K562 (cell line): ENCODE data around the gene CLP1.

Source experiments
- CBFA2T2 ChIP-seq: fragments of 450-650 bp; conservative IDR thresholded peaks from 2 replicates; pipeline ENCODE4 v1.6.1; 2017; ENCODE audit warnings: mild to moderate bottlenecking
- CTCF ChIP-seq, 3 experiments: IDR thresholded peaks in 2 of 3; conservative IDR thresholded peaks in 1 of 3; 2 replicates each; pipeline ENCODE4 v1.5.1; 2011 to 2012; ENCODE audit warnings: low read length in 3 of 3, mild to moderate bottlenecking in 3 of 3, control low read depth in 2 of 3, improper control_type of control experiment in 1 of 3, inconsistent platforms in 1 of 3, low read depth in 1 of 3, mixed read lengths in 1 of 3, moderate library complexity in 1 of 3; ENCODE audit not compliant: insufficient read depth in 2 of 3
- ESRRA ChIP-seq: fragments of 450-650 bp; IDR thresholded peaks from 2 replicates; pipeline ENCODE4 v1.6.1; 2014; ENCODE audit warnings: low read depth, mild to moderate bottlenecking, moderate library complexity, borderline replicate concordance
- JUN ChIP-seq, 2 experiments: sonication (generic) in 1 of 2; formaldehyde crosslinking in 1 of 2; IDR thresholded peaks; 2 replicates each; pipeline versions ENCODE4 v1.6.1 to v1.8.0; 2012 to 2022; ENCODE audit warnings: borderline replicate concordance in 2 of 2, mild to moderate bottlenecking in 2 of 2, improper control_type of control experiment in 1 of 2, low read depth in 1 of 2, low read length in 1 of 2, missing genetic modification reagents in 1 of 2
- KDM1A ChIP-seq, 2 experiments: fragments of 450-650 bp; IDR thresholded peaks; 2 replicates each; pipeline ENCODE4 v1.6.1; 2016; ENCODE audit warnings: mild to moderate bottlenecking in 2 of 2
- KDM5B ChIP-seq: fragments of 200-600 bp; sonication (generic); IDR thresholded peaks from 2 replicates; pipeline ENCODE4 v1.6.1; 2012; ENCODE audit warnings: low read depth, mild to moderate bottlenecking, moderate library complexity, low read length, control low read depth, inconsistent platforms; ENCODE audit not compliant: insufficient replicate concordance
- MAFF ChIP-seq: IDR thresholded peaks from 2 replicates; pipeline ENCODE4 v1.6.1; 2012; ENCODE audit warnings: low read length, improper control_type of control experiment
- NR3C1 ChIP-seq: sonication (generic); formaldehyde crosslinking; IDR thresholded peaks from 2 replicates; pipeline ENCODE4 v1.8.1; 2022; ENCODE audit warnings: missing genetic modification reagents
- PHF8 ChIP-seq: fragments of 200-600 bp; sonication (generic); IDR thresholded peaks from 2 replicates; pipeline ENCODE4 v1.6.1; 2012; ENCODE audit warnings: mixed run types, mild to moderate bottlenecking, inconsistent platforms, low read length, moderate library complexity, borderline replicate concordance
- SMAD1 ChIP-seq: fragments of 150-350 bp; IDR thresholded peaks from 2 replicates; pipeline ENCODE4 v1.6.1; 2014; ENCODE audit warnings: low read length, low read depth; ENCODE audit not compliant: partially characterized antibody
- STAT5A ChIP-seq: IDR thresholded peaks from 2 replicates; pipeline ENCODE4 v1.6.1; 2012; ENCODE audit warnings: low read length, inconsistent platforms, borderline replicate concordance
- ZNF449 ChIP-seq: fragments of 250-450 bp; sonication (Bioruptor Pico); IDR thresholded peaks from 2 replicates; pipeline ENCODE4 v1.8.0; 2022; ENCODE audit warnings: moderate library complexity, mild to moderate bottlenecking, inconsistent platforms
- TF ChIP-seq, protein P1 (sequence below): fragments of 450-650 bp; IDR thresholded peaks from 2 replicates; pipeline ENCODE4 v1.6.1; 2016
- TF ChIP-seq, protein P2 (sequence below): sonication (generic); formaldehyde crosslinking; IDR thresholded peaks from 2 replicates; pipeline ENCODE4 v1.8.0; 2022; ENCODE audit warnings: mild to moderate bottlenecking, missing genetic modification reagents

DNA sequence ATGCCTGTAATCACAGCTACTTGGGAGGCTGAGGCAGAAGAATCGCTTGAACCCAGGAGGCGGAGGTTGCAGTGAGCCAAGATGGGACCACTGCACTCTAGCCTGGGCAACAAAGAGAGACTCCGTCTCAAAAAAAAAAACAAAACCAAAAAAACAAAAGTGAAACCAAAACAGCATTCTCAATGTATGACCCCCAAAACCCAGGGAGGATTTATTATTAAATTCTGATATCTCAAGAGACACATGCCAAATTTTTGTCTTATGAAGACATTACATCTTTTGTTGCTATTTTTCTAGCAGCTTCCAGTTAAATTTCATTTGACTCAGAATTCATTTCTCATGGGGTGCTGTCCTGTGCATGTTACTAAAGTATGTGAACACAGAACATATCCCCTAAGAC lies 4.9 kb upstream of the CLP1 start:
- TF ChIP-seq ESRRA = no peak
- TF ChIP-seq CTCF (IDR thresholded peaks at IDR 0.05 in 2 of 3, conservative IDR thresholded peaks at IDR 0.05 in 1 of 3; ENCODE audit: insufficient read depth in 2 of 3, low read depth in 1 of 3, low read length in 3 of 3) = no peak
- no peak for TF ChIP-seq KDM1A (IDR thresholded peaks at IDR 0.05)
- no peak for TF ChIP-seq KDM5B
- no peak for TF ChIP-seq MAFF
- TF ChIP-seq, protein P1, sequence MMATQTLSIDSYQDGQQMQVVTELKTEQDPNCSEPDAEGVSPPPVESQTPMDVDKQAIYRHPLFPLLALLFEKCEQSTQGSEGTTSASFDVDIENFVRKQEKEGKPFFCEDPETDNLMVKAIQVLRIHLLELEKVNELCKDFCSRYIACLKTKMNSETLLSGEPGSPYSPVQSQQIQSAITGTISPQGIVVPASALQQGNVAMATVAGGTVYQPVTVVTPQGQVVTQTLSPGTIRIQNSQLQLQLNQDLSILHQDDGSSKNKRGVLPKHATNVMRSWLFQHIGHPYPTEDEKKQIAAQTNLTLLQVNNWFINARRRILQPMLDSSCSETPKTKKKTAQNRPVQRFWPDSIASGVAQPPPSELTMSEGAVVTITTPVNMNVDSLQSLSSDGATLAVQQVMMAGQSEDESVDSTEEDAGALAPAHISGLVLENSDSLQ = no peak
- TF ChIP-seq NR3C1 = no peak
- no peak for TF ChIP-seq STAT5A
- TF ChIP-seq CBFA2T2 = no peak
- no peak for TF ChIP-seq PHF8
- TF ChIP-seq, protein P2, sequence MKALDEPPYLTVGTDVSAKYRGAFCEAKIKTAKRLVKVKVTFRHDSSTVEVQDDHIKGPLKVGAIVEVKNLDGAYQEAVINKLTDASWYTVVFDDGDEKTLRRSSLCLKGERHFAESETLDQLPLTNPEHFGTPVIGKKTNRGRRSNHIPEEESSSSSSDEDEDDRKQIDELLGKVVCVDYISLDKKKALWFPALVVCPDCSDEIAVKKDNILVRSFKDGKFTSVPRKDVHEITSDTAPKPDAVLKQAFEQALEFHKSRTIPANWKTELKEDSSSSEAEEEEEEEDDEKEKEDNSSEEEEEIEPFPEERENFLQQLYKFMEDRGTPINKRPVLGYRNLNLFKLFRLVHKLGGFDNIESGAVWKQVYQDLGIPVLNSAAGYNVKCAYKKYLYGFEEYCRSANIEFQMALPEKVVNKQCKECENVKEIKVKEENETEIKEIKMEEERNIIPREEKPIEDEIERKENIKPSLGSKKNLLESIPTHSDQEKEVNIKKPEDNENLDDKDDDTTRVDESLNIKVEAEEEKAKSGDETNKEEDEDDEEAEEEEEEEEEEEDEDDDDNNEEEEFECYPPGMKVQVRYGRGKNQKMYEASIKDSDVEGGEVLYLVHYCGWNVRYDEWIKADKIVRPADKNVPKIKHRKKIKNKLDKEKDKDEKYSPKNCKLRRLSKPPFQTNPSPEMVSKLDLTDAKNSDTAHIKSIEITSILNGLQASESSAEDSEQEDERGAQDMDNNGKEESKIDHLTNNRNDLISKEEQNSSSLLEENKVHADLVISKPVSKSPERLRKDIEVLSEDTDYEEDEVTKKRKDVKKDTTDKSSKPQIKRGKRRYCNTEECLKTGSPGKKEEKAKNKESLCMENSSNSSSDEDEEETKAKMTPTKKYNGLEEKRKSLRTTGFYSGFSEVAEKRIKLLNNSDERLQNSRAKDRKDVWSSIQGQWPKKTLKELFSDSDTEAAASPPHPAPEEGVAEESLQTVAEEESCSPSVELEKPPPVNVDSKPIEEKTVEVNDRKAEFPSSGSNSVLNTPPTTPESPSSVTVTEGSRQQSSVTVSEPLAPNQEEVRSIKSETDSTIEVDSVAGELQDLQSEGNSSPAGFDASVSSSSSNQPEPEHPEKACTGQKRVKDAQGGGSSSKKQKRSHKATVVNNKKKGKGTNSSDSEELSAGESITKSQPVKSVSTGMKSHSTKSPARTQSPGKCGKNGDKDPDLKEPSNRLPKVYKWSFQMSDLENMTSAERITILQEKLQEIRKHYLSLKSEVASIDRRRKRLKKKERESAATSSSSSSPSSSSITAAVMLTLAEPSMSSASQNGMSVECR (CRISPR knock-in tag) = no peak
- no peak for TF ChIP-seq SMAD1
- TF ChIP-seq ZNF449 (CRISPR knock-in tag) = no peak
- TF ChIP-seq JUN (IDR thresholded peaks at IDR 0.05; ENCODE audit: borderline replicate concordance, low read depth, low read length) = no peak
- no peak for TF ChIP-seq JUN (CRISPR knock-in tag; IDR thresholded peaks at IDR 0.05; ENCODE audit: borderline replicate concordance)
